H1 (cell line): Measurements from ENCODE around the gene ASCL5. TPM values are rescaled to one million over a fixed set of nuclear protein-coding genes. Genes with fewer than 3 reads are reported as not detected.

ENCODE experiments used
- CTCF ChIA-PET: fragments of 300-600 bp; sonication (Branson Sonifier 250); formaldehyde crosslinking; loops from one replicate; lab custom pipeline; 2021; ENCODE audit not compliant: partially characterized antibody; lab: Charles Lee
- POLR2A ChIA-PET: fragments of 300-600 bp; sonication (Branson Sonifier 250); formaldehyde crosslinking; loops from one replicate; lab custom pipeline; 2021; ENCODE audit warnings: inconsistent platforms; ENCODE audit not compliant: partially characterized antibody; lab: Charles Lee
- DNase-seq, 2 experiments: peaks; one replicate each; pipeline versions ENCODE4 v3.0.0 to v3.0.0-alpha.2; 2010 to 2022; ENCODE audit warnings: low spot score in 2 of 2, low read depth in 1 of 2, mixed read lengths in 1 of 2
- FAIRE-seq: peaks from 2 replicates; lab custom pipeline; 2011; peaks lifted over from hg19 to GRCh38; lab: Jason Lieb, UNC
- H2AFZ ChIP-seq: 2 replicates; pipeline ENCODE4 v1.8.1; 2012; ENCODE audit warnings: low read length, inconsistent platforms
- H2AK5ac ChIP-seq: 2 replicates; pipeline ENCODE4 v1.6.1; 2013; ENCODE audit warnings: low read depth, low read length
- H2BK120ac ChIP-seq: replicated peaks from 2 replicates; pipeline ENCODE3; 2013; ENCODE audit warnings: low read depth, low read length, inconsistent platforms
- H2BK12ac ChIP-seq: 2 replicates; pipeline ENCODE4 v1.6.1; 2013; ENCODE audit warnings: low read depth, low read length
- H2BK15ac ChIP-seq: 2 replicates; pipeline ENCODE4 v1.6.1; 2013; ENCODE audit warnings: low read length
- H2BK20ac ChIP-seq: 2 replicates; pipeline ENCODE4 v1.6.1; 2013; ENCODE audit warnings: low read length
- H2BK5ac ChIP-seq: 2 replicates; pipeline ENCODE4 v1.6.1; 2013; ENCODE audit warnings: low read depth, low read length
- H3K14ac ChIP-seq: 2 replicates; pipeline ENCODE4 v1.6.1; 2013; ENCODE audit warnings: inconsistent platforms; ENCODE audit not compliant: insufficient read length
- H3K18ac ChIP-seq: 2 replicates; pipeline ENCODE4 v1.6.1; 2013; ENCODE audit warnings: low read length; ENCODE audit errors: extremely low read depth
- H3K23ac ChIP-seq: 2 replicates; pipeline ENCODE4 v1.6.1; 2013; ENCODE audit warnings: inconsistent platforms; ENCODE audit not compliant: insufficient read length
- H3K23me2 ChIP-seq: 2 replicates; pipeline ENCODE4 v1.6.1; 2013; ENCODE audit warnings: low read depth, low read length
- H3K27ac ChIP-seq: 2 replicates; pipeline ENCODE4 v1.6.1; 2011; ENCODE audit warnings: low read depth, low read length, inconsistent platforms
- H3K27me3 ChIP-seq, 4 experiments: replicated peaks in 1 of 4; 1 replicate in 1 of 4; 2 replicates in 3 of 4; pipeline versions ENCODE4 v1.6.1 to v1.8.1; 2011 to 2013; ENCODE audit warnings: low read length in 3 of 4, mild to moderate bottlenecking in 3 of 4, inconsistent platforms in 2 of 4, mixed read lengths in 2 of 4, moderate library complexity in 1 of 4; ENCODE audit not compliant: control insufficient read depth in 3 of 4, insufficient read depth in 3 of 4; ENCODE audit errors: extremely low read depth in 1 of 4
- H3K36me3 ChIP-seq, 4 experiments: 2 replicates each; pipeline versions ENCODE4 v1.6.1 to v1.8.1; 2011 to 2013; ENCODE audit warnings: mild to moderate bottlenecking in 4 of 4, low read length in 3 of 4, moderate library complexity in 2 of 4, control low read depth in 1 of 4, inconsistent platforms in 1 of 4; ENCODE audit not compliant: insufficient read depth in 4 of 4, control insufficient read depth in 2 of 4
- H3K4ac ChIP-seq: replicated peaks from 2 replicates; pipeline ENCODE3; 2013; ENCODE audit warnings: low read length, low read depth, mixed read lengths, inconsistent platforms; ENCODE audit not compliant: insufficient read length
- H3K4me1 ChIP-seq, 4 experiments: replicated peaks in 1 of 4; 1 replicate in 1 of 4; 2 replicates in 3 of 4; pipeline versions ENCODE4 v1.6.1 to v1.8.1; 2011 to 2013; ENCODE audit warnings: low read length in 3 of 4, inconsistent platforms in 2 of 4, mixed read lengths in 1 of 4; ENCODE audit not compliant: insufficient read depth in 4 of 4, control insufficient read depth in 3 of 4
- H3K4me2 ChIP-seq, 2 experiments: 2 replicates each; pipeline versions ENCODE4 v1.6.1 to v1.8.1; 2011 to 2013; ENCODE audit warnings: low read depth in 2 of 2, low read length in 2 of 2, control low read depth in 1 of 2, inconsistent platforms in 1 of 2, mild to moderate bottlenecking in 1 of 2; ENCODE audit not compliant: insufficient read depth in 1 of 2
- H3K4me3 ChIP-seq, 4 experiments: fragments of 200-600, 300-600 bp in 1 of 4; sonication (generic), shearing (Covaris generic), sonication (Bioruptor Twin) in 1 of 4; 2 replicates each; pipeline versions ENCODE4 v1.5.1 to v1.8.1; 2011 to 2016; ENCODE audit warnings: low read length in 4 of 4, low read depth in 3 of 4, control low read depth in 2 of 4, inconsistent platforms in 2 of 4, mild to moderate bottlenecking in 2 of 4, mixed read lengths in 1 of 4, moderate library complexity in 1 of 4; ENCODE audit not compliant: insufficient read depth in 2 of 4; ENCODE audit errors: extremely low read depth in 1 of 4
- H3K56ac ChIP-seq: replicated peaks from 2 replicates; pipeline ENCODE3; 2013; ENCODE audit warnings: low read depth, mild to moderate bottlenecking, mixed read lengths, low read length, inconsistent platforms; ENCODE audit not compliant: insufficient read length
- H3K79me1 ChIP-seq: 2 replicates; pipeline ENCODE4 v1.6.1; 2013; ENCODE audit warnings: low read depth, low read length, control low read depth
- H3K79me2 ChIP-seq, 2 experiments: 2 replicates each; pipeline versions ENCODE4 v1.6.1 to v1.8.1; 2012 to 2013; ENCODE audit warnings: low read length in 2 of 2, mild to moderate bottlenecking in 2 of 2, inconsistent platforms in 1 of 2; ENCODE audit not compliant: insufficient read depth in 2 of 2, control insufficient read depth in 1 of 2
- H3K9ac ChIP-seq, 4 experiments: replicated peaks in 1 of 4; 1 replicate in 1 of 4; 2 replicates in 3 of 4; pipeline versions ENCODE4 v1.6.1 to v1.8.1; 2011 to 2013; ENCODE audit warnings: low read depth in 3 of 4, low read length in 3 of 4, control low read depth in 2 of 4, mild to moderate bottlenecking in 2 of 4, moderate library complexity in 2 of 4, inconsistent platforms in 1 of 4; ENCODE audit errors: extremely low read depth in 1 of 4
- H3K9me3 ChIP-seq, 2 experiments: 2 replicates each; pipeline versions ENCODE4 v1.6.1 to v1.8.1; 2012 to 2013; ENCODE audit warnings: mild to moderate bottlenecking in 2 of 2, moderate library complexity in 2 of 2, control low read depth in 1 of 2, inconsistent platforms in 1 of 2, low read depth in 1 of 2, low read length in 1 of 2, mixed read lengths in 1 of 2; ENCODE audit not compliant: insufficient read depth in 2 of 2
- H4K20me1 ChIP-seq, 2 experiments: replicated peaks in 1 of 2; 2 replicates each; pipeline versions ENCODE3 to v1.8.1; 2011 to 2013; ENCODE audit warnings: inconsistent platforms in 2 of 2, low read length in 2 of 2, mild to moderate bottlenecking in 1 of 2; ENCODE audit not compliant: insufficient read depth in 2 of 2, control insufficient read depth in 1 of 2
- H4K5ac ChIP-seq: 2 replicates; pipeline ENCODE4 v1.6.1; 2013; ENCODE audit warnings: low read length, low read depth, mixed read lengths, inconsistent platforms; ENCODE audit not compliant: insufficient read length
- H4K8ac ChIP-seq: 2 replicates; pipeline ENCODE4 v1.8.0; 2013; ENCODE audit warnings: mild to moderate bottlenecking, moderate library complexity, low read length, inconsistent platforms; ENCODE audit not compliant: insufficient read depth; ENCODE audit errors: extremely low read depth
- H4K91ac ChIP-seq: replicated peaks from 2 replicates; pipeline ENCODE3; 2013; ENCODE audit warnings: low read length, mixed read lengths, inconsistent platforms; ENCODE audit not compliant: insufficient read length
- CBX8 ChIP-seq: fragments of 300-800, 300-1000 bp; sonication (generic); IDR thresholded peaks from 2 replicates; pipeline ENCODE4 v1.7.1; 2016; ENCODE audit warnings: low read depth, low read length, borderline replicate concordance
- EGR1 ChIP-seq: IDR thresholded peaks from 2 replicates; pipeline ENCODE4 v1.6.1; 2011; ENCODE audit warnings: low read depth, low read length, borderline replicate concordance
- HDAC6 ChIP-seq: IDR thresholded peaks from one replicate; pipeline ENCODE4 v1.7.1; 2012; ENCODE audit warnings: low read depth, mild to moderate bottlenecking, inconsistent platforms, low read length, moderate library complexity
- JUND ChIP-seq: IDR thresholded peaks from 2 replicates; pipeline ENCODE4 v1.6.1; 2011; ENCODE audit warnings: mild to moderate bottlenecking, improper control_type of control experiment, low read length
- NRF1 ChIP-seq: IDR thresholded peaks from 2 replicates; pipeline ENCODE4 v1.6.1; 2011; ENCODE audit warnings: mild to moderate bottlenecking, low read depth, low read length, improper control_type of control experiment
- POU5F1 ChIP-seq: IDR thresholded peaks from 2 replicates; pipeline ENCODE4 v1.6.1; 2011; ENCODE audit warnings: low read depth, mild to moderate bottlenecking, low read length, moderate library complexity
- RNF2 ChIP-seq: fragments of 200-900, 300-1000 bp; sonication (generic); IDR thresholded peaks from 2 replicates; pipeline ENCODE4 v1.7.1; 2016; ENCODE audit warnings: borderline replicate concordance, low read depth, mild to moderate bottlenecking, antibody characterized with exemption, low read length; ENCODE audit not compliant: poor library complexity, severe bottlenecking; ENCODE audit errors: missing control alignments
- RXRA ChIP-seq: IDR thresholded peaks from 2 replicates; pipeline ENCODE4 v1.6.1; 2011; ENCODE audit warnings: low read depth, mild to moderate bottlenecking, low read length, moderate library complexity; ENCODE audit not compliant: insufficient read depth
- SIN3A ChIP-seq, 2 experiments: IDR thresholded peaks in 1 of 2; conservative IDR thresholded peaks in 1 of 2; 2 replicates each; pipeline ENCODE4 v1.6.1; 2011 to 2012; ENCODE audit warnings: low read length in 2 of 2, improper control_type of control experiment in 1 of 2, low read depth in 1 of 2, mild to moderate bottlenecking in 1 of 2
- SIX5 ChIP-seq: IDR thresholded peaks from 2 replicates; pipeline ENCODE4 v1.6.1; 2011; ENCODE audit warnings: mild to moderate bottlenecking, low read depth, low read length
- SUZ12 ChIP-seq: fragments of 200-600 bp; sonication (generic); IDR thresholded peaks from 2 replicates; pipeline ENCODE4 v1.6.1; 2012; ENCODE audit warnings: mild to moderate bottlenecking, inconsistent platforms, low read length, moderate library complexity, mixed read lengths
- TBP ChIP-seq: IDR thresholded peaks from 2 replicates; pipeline ENCODE4 v1.6.1; 2011; ENCODE audit warnings: low read depth, low read length, improper control_type of control experiment
- TEAD4 ChIP-seq: IDR thresholded peaks from 2 replicates; pipeline ENCODE4 v1.6.1; 2012; ENCODE audit warnings: low read depth, low read length, inconsistent platforms, mixed read lengths
- ZNF274 ChIP-seq: IDR thresholded peaks from 2 replicates; pipeline ENCODE4 v1.7.0; 2012; ENCODE audit warnings: low read length, borderline replicate concordance; ENCODE audit errors: extremely low read depth
- WGBS, 2 experiments: shearing (Covaris generic) in 1 of 2; methylation state at CpG; one replicate each; pipeline versions ENCODE4 v1.1.6 to v1.1.7; 2013 to 2015; ENCODE audit warnings: low lambda C conversion rate in 2 of 2, mixed read lengths in 2 of 2, inconsistent platforms in 1 of 2, low coverage in 1 of 2, missing lambda C conversion rate in 1 of 2; ENCODE audit not compliant: insufficient replicate concordance in 2 of 2, insufficient coverage in 1 of 2, insufficient read length in 1 of 2; ENCODE audit errors: extremely low coverage in 1 of 2, missing lambda C conversion rate in 1 of 2; 5-methylcytosine and 5-hydroxymethylcytosine counted together
- polyA plus RNA-seq, 7 experiments: library from polyadenylated mRNA; depleted of rRNA in 3 of 7; stranded (reverse) in 5 of 7; unstranded in 2 of 7; fragments of >200 nt in 5 of 7; fragments of 200-250 nt in 2 of 7; gene quantifications; 1 replicate in 5 of 7; 2 replicates in 1 of 7; 4 replicates in 1 of 7; pipeline versions ENCODE4 v1.2.1 to v1.2.3, GENCODE V29; 2011 to 2013; ENCODE audit warnings: missing spikeins in 2 of 7, mixed read lengths in 2 of 7
- total RNA-seq: library from RNA; stranded (reverse); fragmentation: NEBNext Ultra II Directional; extraction: Animal tissue kit (Norgen Biotek cat#: 25700); gene quantifications from 2 replicates; pipeline ENCODE4 v1.2.1, GENCODE V29; 2021

Gene ASCL5
- total and polyA plus RNA-seq, 2 of the 8 experiments (the other 6 are each of a cell fraction or from before 2014, with no cell fraction given) = 0.29 to 0.41 TPM

DNA sequence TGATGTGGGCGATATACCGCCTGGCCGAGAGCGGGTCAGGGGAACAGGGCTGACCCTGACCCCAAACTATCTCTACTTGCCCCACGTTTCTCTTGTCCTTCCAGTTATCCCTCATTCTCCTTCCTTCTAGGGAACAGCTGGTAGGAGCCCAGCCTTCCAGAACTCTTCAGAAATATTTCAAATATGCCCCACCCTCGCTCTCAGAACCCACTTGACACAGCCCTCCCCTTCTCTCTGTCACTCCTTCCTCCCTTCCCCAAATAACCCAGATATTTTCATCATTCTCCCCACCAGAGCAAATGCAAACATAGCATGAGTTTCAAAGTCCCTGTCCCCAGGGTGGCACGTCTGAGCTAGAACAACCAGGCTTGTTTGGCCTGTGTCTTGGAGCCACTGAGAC lies 15.8 kb downstream of the ASCL5 start:
- Histone ChIP-seq H3K27me3 (peaks cover 7 to 21% (median 19%) of the 10 kb centered on the region in 4 experiments), H4K8ac (no peak overlapping the region), H3K18ac (no peak overlapping the region), H3K79me2 (no peaks in the 10 kb centered on the region), H3K27ac (no peak overlapping the region), H3K36me3 (no peaks in the 10 kb centered on the region), H3K23me2 (peaks cover 7% of the 10 kb centered on the region; the same call in 1 of the 2 replicates), H4K5ac (no peak overlapping the region), H3K4me2 (no peak overlapping the region), H3K79me1 (no peaks in the 10 kb centered on the region), H3K9ac (no peak overlapping the region), H2BK5ac (no peak overlapping the region), H3K4ac (no peak overlapping the region), H2BK12ac (no peak overlapping the region), H3K23ac (no peak overlapping the region), H2BK15ac (no peak overlapping the region), H3K4me1 (peaks cover 0 to 9% (median 3%) of the 10 kb centered on the region in 4 experiments; a peak in 3 of 7 replicates), H2BK20ac (no peak overlapping the region), H3K14ac (no peak overlapping the region), H2AFZ (no peak overlapping the region), H2BK120ac (no peak overlapping the region), H4K91ac (no peak overlapping the region), H2AK5ac (no peak overlapping the region), H3K4me3 (no peak overlapping the region), H4K20me1 (no peaks in the 10 kb centered on the region), H3K56ac (no peak overlapping the region), H3K9me3 (no peaks in the 10 kb centered on the region; a peak in 1 of 4 replicates)
- FAIRE-seq = no peak
- 94% methylated on average over 6 of the region's 7 CpGs; no CpG with 5 or more reads in 1 of the 2 experiments for WGBS, 2 experiments
- DNase-seq = no peak
- POLR2A ChIA-PET = interaction anchor here (0.6 kb wide), 1 partner anchor 379 kb away, joined by 3 read pairs; no protein-coding TSS in a partner anchor
- CTCF ChIA-PET = interaction anchor here (0.7 to 16.3 kb wide), 7 partner anchors 8 to 139 kb away, joined by 3 to 343 read pairs (median 6); no protein-coding TSS in a partner anchor
- TF ChIP-seq EGR1 (no peak), TBP (no peak), SUZ12 (no peak), RNF2 (no peak), TEAD4 (no peak), JUND (no peak), ZNF274 (no peak), NRF1 (no peak), SIX5 (no peak), POU5F1 (no peak), HDAC6 (no peak), SIN3A (conservative IDR thresholded peaks at IDR 0.05 in 1 of 2, IDR thresholded peaks at IDR 0.05 in 1 of 2; ENCODE audit: low read depth in 1 of 2, low read length in 2 of 2) (no peak), CBX8 (no peak), RXRA (no peak)
